H9 (cell line): Measurements from ENCODE around the gene ROCK2. TPM values are rescaled to one million over a fixed set of nuclear protein-coding genes. Genes with fewer than 3 reads are reported as not detected.

Source experiments
- DNase-seq: peaks from one replicate; pipeline ENCODE4 v3.0.0-alpha.2; 2017
- H2AFZ ChIP-seq: one replicate; pipeline ENCODE4 v1.6.1; 2013; ENCODE audit warnings: mild to moderate bottlenecking, low read length, control low read depth, moderate library complexity
- H2AK5ac ChIP-seq: 2 replicates; pipeline ENCODE4 v1.6.1; 2013; ENCODE audit warnings: low read length, control low read depth, mixed read lengths; ENCODE audit not compliant: insufficient read length
- H2BK120ac ChIP-seq: one replicate; pipeline ENCODE4 v1.6.1; 2013; ENCODE audit warnings: low read depth, mild to moderate bottlenecking, low read length, control low read depth, inconsistent platforms; ENCODE audit not compliant: poor library complexity, severe bottlenecking
- H2BK12ac ChIP-seq: 2 replicates; pipeline ENCODE4 v1.6.1; 2013; ENCODE audit warnings: low read length, control low read depth, mixed read lengths, low read depth; ENCODE audit not compliant: insufficient read length
- H2BK15ac ChIP-seq: 2 replicates; pipeline ENCODE4 v1.6.1; 2013; ENCODE audit warnings: low read depth, low read length, control low read depth
- H2BK20ac ChIP-seq: one replicate; pipeline ENCODE4 v1.6.1; 2013; ENCODE audit warnings: low read depth, mild to moderate bottlenecking, low read length, control low read depth, inconsistent platforms; ENCODE audit not compliant: poor library complexity, severe bottlenecking
- H2BK5ac ChIP-seq: 2 replicates; pipeline ENCODE4 v1.6.1; 2013; ENCODE audit warnings: low read length, control low read depth, mixed read lengths; ENCODE audit not compliant: insufficient read length
- H3K14ac ChIP-seq: 2 replicates; pipeline ENCODE4 v1.6.1; 2013; ENCODE audit warnings: low read length, control low read depth; ENCODE audit not compliant: insufficient read depth
- H3K18ac ChIP-seq: 2 replicates; pipeline ENCODE4 v1.6.1; 2013; ENCODE audit warnings: low read depth, mild to moderate bottlenecking, mixed read lengths, low read length, control low read depth; ENCODE audit not compliant: insufficient read length
- H3K23ac ChIP-seq: 2 replicates; pipeline ENCODE4 v1.6.1; 2013; ENCODE audit warnings: low read length, control low read depth, mixed read lengths, low read depth; ENCODE audit not compliant: insufficient read length
- H3K23me2 ChIP-seq: 2 replicates; pipeline ENCODE4 v1.6.1; 2013; ENCODE audit warnings: low read depth, mild to moderate bottlenecking, mixed read lengths, low read length, control low read depth; ENCODE audit not compliant: insufficient read length, poor library complexity, severe bottlenecking
- H3K27ac ChIP-seq: 2 replicates; pipeline ENCODE4 v1.5.1; 2013; ENCODE audit warnings: low read length, control low read depth, mixed read lengths, low read depth; ENCODE audit not compliant: insufficient read length
- H3K27me3 ChIP-seq: 2 replicates; pipeline ENCODE4 v1.6.1; 2013; ENCODE audit warnings: low read length, control low read depth, inconsistent platforms; ENCODE audit not compliant: insufficient read depth
- H3K4ac ChIP-seq: 2 replicates; pipeline ENCODE4 v1.6.1; 2013; ENCODE audit warnings: low read depth, mild to moderate bottlenecking, control low read depth, inconsistent platforms, low read length, moderate library complexity
- H3K4me1 ChIP-seq: 2 replicates; pipeline ENCODE4 v1.6.1; 2013; ENCODE audit warnings: low read length, control low read depth, inconsistent platforms; ENCODE audit not compliant: insufficient read depth
- H3K4me2 ChIP-seq: 2 replicates; pipeline ENCODE4 v1.6.1; 2013; ENCODE audit warnings: low read length, control low read depth, mixed read lengths; ENCODE audit not compliant: insufficient read length, insufficient read depth
- H3K56ac ChIP-seq: 2 replicates; pipeline ENCODE4 v1.6.1; 2013; ENCODE audit warnings: low read depth, mild to moderate bottlenecking, mixed read lengths, low read length, control low read depth; ENCODE audit not compliant: insufficient read length
- H3K79me1 ChIP-seq: 2 replicates; pipeline ENCODE4 v1.6.1; 2013; ENCODE audit warnings: low read depth, mild to moderate bottlenecking, moderate library complexity, low read length, control low read depth, inconsistent platforms; ENCODE audit not compliant: insufficient read depth, poor library complexity, severe bottlenecking
- H3K79me2 ChIP-seq: 2 replicates; pipeline ENCODE4 v1.6.1; 2013; ENCODE audit warnings: low read length, control low read depth, inconsistent platforms; ENCODE audit not compliant: insufficient read depth
- H3K9ac ChIP-seq: 2 replicates; pipeline ENCODE4 v1.6.1; 2013; ENCODE audit warnings: low read length, control low read depth, mixed read lengths; ENCODE audit not compliant: insufficient read length; ENCODE audit errors: extremely low read depth
- H3K9me3 ChIP-seq: one replicate; pipeline ENCODE4 v1.6.1; 2013; ENCODE audit warnings: low read depth, low read length, inconsistent platforms; ENCODE audit not compliant: control insufficient read depth
- H3T11ph ChIP-seq: one replicate; pipeline ENCODE4 v1.6.1; 2013; ENCODE audit warnings: mild to moderate bottlenecking, low read length, control low read depth, inconsistent platforms
- H4K20me1 ChIP-seq: one replicate; pipeline ENCODE4 v1.6.1; 2013; ENCODE audit not compliant: control insufficient read depth, insufficient read length, insufficient read depth
- H4K5ac ChIP-seq: 2 replicates; pipeline ENCODE4 v1.6.1; 2013; ENCODE audit warnings: low read depth, mild to moderate bottlenecking, mixed read lengths, low read length, control low read depth; ENCODE audit not compliant: insufficient read length
- H4K8ac ChIP-seq: replicated peaks from 2 replicates; pipeline ENCODE4 v1.6.1; 2013; ENCODE audit warnings: low read length, control low read depth, mixed read lengths, low read depth; ENCODE audit not compliant: insufficient read length
- H4K91ac ChIP-seq: 2 replicates; pipeline ENCODE4 v1.6.1; 2013; ENCODE audit warnings: low read depth, mild to moderate bottlenecking, moderate library complexity, mixed read lengths, low read length, control low read depth; ENCODE audit not compliant: insufficient read length
- H3K27ac Mint-ChIP-seq, 3 experiments: 2 replicates in 2 of 3; 3 replicates in 1 of 3; pipeline ENCODE4 v1.8.0; 2020 to 2021; ENCODE audit warnings: mixed read lengths in 3 of 3, mild to moderate bottlenecking in 1 of 3, moderate library complexity in 1 of 3
- H3K27me3 Mint-ChIP-seq: 2 replicates; pipeline ENCODE4 v1.8.0; 2021; ENCODE audit warnings: low read depth, mild to moderate bottlenecking, moderate library complexity, mixed read lengths
- H3K36me3 Mint-ChIP-seq, 3 experiments: 2 replicates in 2 of 3; 3 replicates in 1 of 3; pipeline ENCODE4 v1.8.0; 2020 to 2021; ENCODE audit warnings: low read depth in 3 of 3, mixed read lengths in 3 of 3; ENCODE audit not compliant: insufficient read depth in 1 of 3
- H3K4me1 Mint-ChIP-seq, 2 experiments: 2 replicates each; pipeline ENCODE4 v1.8.0; 2020; ENCODE audit warnings: mixed read lengths in 2 of 2
- H3K4me3 Mint-ChIP-seq, 2 experiments: 2 replicates in 1 of 2; 3 replicates in 1 of 2; pipeline ENCODE4 v1.8.0; 2020 to 2021; ENCODE audit warnings: mild to moderate bottlenecking in 2 of 2, mixed read lengths in 2 of 2, moderate library complexity in 1 of 2
- H3K9me3 Mint-ChIP-seq, 2 experiments: 2 replicates in 1 of 2; 3 replicates in 1 of 2; pipeline ENCODE4 v1.8.0; 2020; ENCODE audit warnings: mild to moderate bottlenecking in 2 of 2, mixed read lengths in 2 of 2, moderate library complexity in 1 of 2
- CTCF ChIP-seq: fragments of 200-600 bp; sonication (generic); conservative IDR thresholded peaks from 3 replicates; pipeline ENCODE4 v1.8.0; 2021; ENCODE audit warnings: antibody characterized with exemption, mild to moderate bottlenecking
- WGBS: extraction: QIAGEN DNeasy Blood & Tissue Kit; methylation state at CpG from one replicate; pipeline ENCODE4 v1.1.7; 2013; ENCODE audit warnings: missing lambda C conversion rate, low lambda C conversion rate, mixed read lengths; ENCODE audit not compliant: insufficient read length; ENCODE audit errors: extremely low coverage; 5-methylcytosine and 5-hydroxymethylcytosine counted together
- total RNA-seq: library from RNA; stranded (reverse); gene quantifications from 2 replicates; pipeline ENCODE4 v1.2.1, GENCODE V29; 2021

ROCK2 gene
- total RNA-seq, 1 experiment from 2014 or later = 33.2 TPM

DNA sequence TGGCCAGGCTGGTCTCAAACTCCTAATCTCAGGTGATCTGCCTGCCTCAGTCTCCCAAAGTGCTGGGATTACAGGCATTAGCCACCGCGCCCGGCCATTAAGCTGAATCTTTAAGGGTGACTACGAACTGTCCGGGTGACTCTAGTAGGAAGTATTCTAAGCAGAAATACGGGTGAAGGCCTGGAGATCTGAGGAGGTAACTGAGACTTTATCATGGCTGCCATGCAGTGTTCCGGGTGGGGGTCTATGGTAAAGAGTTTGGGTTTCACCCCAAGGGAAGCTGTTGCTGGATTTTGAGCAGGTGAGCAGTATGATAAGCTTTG, 20.1 kb upstream of the ROCK2 start:
- Histone ChIP-seq H3K79me2 (no peaks in the 10 kb centered on the region), H2BK5ac (no peak overlapping the region), H2AFZ (no peak overlapping the region), H4K20me1 (no peaks in the 10 kb centered on the region), H3K23ac (no peak overlapping the region), H3K79me1 (no peaks in the 10 kb centered on the region), H4K8ac (no peak overlapping the region), H3K4ac (no peak overlapping the region), H4K5ac (no peak overlapping the region), H3K27me3 (no peaks in the 10 kb centered on the region), H3K14ac (no peak overlapping the region), H2BK120ac (no peak overlapping the region), H3K9me3 (no peaks in the 10 kb centered on the region), H3K27ac (no peak overlapping the region), H3K56ac (no peak overlapping the region), H3K4me2 (no peak overlapping the region), H2BK20ac (no peak overlapping the region), H3K18ac (no peak overlapping the region), H3K23me2 (no peaks in the 10 kb centered on the region), H2BK15ac (no peak overlapping the region), H2BK12ac (no peak overlapping the region), H4K91ac (no peak overlapping the region), H3T11ph (no peak overlapping the region), H3K4me1 (no peaks in the 10 kb centered on the region), H2AK5ac (no peak overlapping the region), H3K9ac (no peak overlapping the region)
- no peak for DNase-seq
- TF ChIP-seq CTCF = no peak
- H3K27me3 Mint-ChIP-seq = peaks cover 2% of the 10 kb centered on the region; the same call in 1 of the 2 replicates
- no peak overlapping the region for H3K4me3 Mint-ChIP-seq
- H3K9me3 Mint-ChIP-seq = no peaks in the 10 kb centered on the region
- no peak overlapping the region for H3K27ac Mint-ChIP-seq
- H3K4me1 Mint-ChIP-seq = peaks cover 9 to 10% of the 10 kb centered on the region in 2 experiments
- no CpG with 5 or more reads among the region's 7 CpGs for WGBS
- H3K36me3 Mint-ChIP-seq = no peaks in the 10 kb centered on the region
